BJ (cell line): ENCODE results near the gene B4GALNT1. TPM values are rescaled to one million over a fixed set of nuclear protein-coding genes. Genes with fewer than 3 reads are reported as not detected.
A peak's percentile ranks its signal among the peaks of the same experiment; 100 is the strongest.
"Not testable (repeated sequence)": the region's sequence is repeated elsewhere in the genome, so short reads cannot be mapped to it uniquely, and the experiment has no call there.

Source experiments
- CTCF ChIA-PET: fragments of 350-600 bp; formaldehyde crosslinking; extraction: SDS; loops from one replicate; lab custom pipeline; 2021; ENCODE audit warnings: antibody characterized with exemption, inconsistent platforms; lab: Yijun Ruan, JAX
- POLR2A ChIA-PET: fragments of 300-600 bp; sonication (Branson Sonifier 250); formaldehyde crosslinking; extraction: SDS; loops from one replicate; lab custom pipeline; 2021; ENCODE audit warnings: antibody characterized with exemption; lab: Charles Lee
- DNase-seq: peaks from one replicate; pipeline ENCODE4 v3.0.0-alpha.2; 2011; ENCODE audit warnings: low read depth
- H3K27me3 ChIP-seq: 2 replicates; pipeline ENCODE4 v1.6.0; 2011; ENCODE audit warnings: low read length; ENCODE audit not compliant: control insufficient read depth, insufficient read depth
- H3K36me3 ChIP-seq: 2 replicates; pipeline ENCODE4 v1.5.1; 2011; ENCODE audit warnings: low read length; ENCODE audit not compliant: control insufficient read depth, insufficient read depth
- H3K4me3 ChIP-seq: 2 replicates; pipeline ENCODE4 v1.5.1; 2011; ENCODE audit warnings: low read depth, mild to moderate bottlenecking, control low read depth, low read length
- CTCF ChIP-seq: IDR thresholded peaks from 2 replicates; pipeline ENCODE4 v1.5.1; 2011; ENCODE audit warnings: low read depth, mild to moderate bottlenecking, control low read depth, inconsistent platforms, low read length, moderate library complexity; ENCODE audit not compliant: insufficient read depth
- polyA plus RNA-seq: library from polyadenylated mRNA; depleted of rRNA; stranded (reverse); fragments of >200 nt; gene quantifications from 2 replicates; pipeline ENCODE4 v1.2.3, GENCODE V29; 2011

B4GALNT1 gene
- polyA plus RNA-seq, 1 experiment: 2.7 TPM

- CTCF ChIA-PET: interaction anchor here (0.8 to 4.8 kb wide), 8 partner anchors 8 to 145 kb away, joined by 3 to 35 read pairs (median 6); partner anchors contain the start of genes B4GALNT1 and GLI1
- POLR2A ChIA-PET: interaction anchor here (0.6 kb wide), 1 partner anchor 12 kb away, joined by 5 read pairs; no protein-coding TSS in a partner anchor
- TF ChIP-seq CTCF: no peak
- DNase-seq: no peak
- H3K4me3 ChIP-seq: peak within 1 kb of the TSS; percentile 94
- 0 out of 2 replicates have a peak, but pooled peaks cover 1% of the 10 kb centered on the region for H3K36me3 ChIP-seq
- H3K27me3 ChIP-seq: no peaks in the 10 kb centered on the region; the same call in 1 of the 2 replicates
Observed at GRCh38 chr12:57590864-57591781, 41.9 kb downstream of the B4GALNT1 start, which contains the start of gene PIP4K2C. TSS of gene PIP4K2C (plus strand) at chr12:57591192. CDS start at chr12:57591290, 98 bp downstream.

- CTCF ChIA-PET: interaction anchor here (1.0 to 4.8 kb wide), 4 partner anchors 22 to 132 kb away, joined by 3 to 35 read pairs (median 6); partner anchors contain the start of genes B4GALNT1 and GLI1
- POLR2A ChIA-PET: no interaction called here
- no peak for TF ChIP-seq CTCF
- no peaks in the 10 kb centered on the region for H3K36me3 ChIP-seq
- H3K4me3 ChIP-seq: peak overlapping the region; percentile 94
- H3K27me3 ChIP-seq: no peaks in the 10 kb centered on the region; the same call in 1 of the 2 replicates
- DNase-seq: no peak
Observed at GRCh38 chr12:57590479-57590863, 42.5 kb downstream of the B4GALNT1 start.

GRCh38 chr12:57588951-57589610 lies 43.9 kb downstream of the B4GALNT1 start:
- H3K36me3 ChIP-seq, POLR2A ChIA-PET, H3K4me3 ChIP-seq, DNase-seq, H3K27me3 ChIP-seq: not testable (repeated sequence)
- CTCF ChIA-PET: interaction anchor here (1.0 to 3.2 kb wide), 6 partner anchors 24 to 130 kb away, joined by 3 to 8 read pairs (median 4); partner anchors contain the start of genes B4GALNT1 and GLI1

- ChIA-PET POLR2A (no interaction called here), CTCF (interaction anchor here (4.6 kb wide), 1 partner anchor 14 kb away, joined by 56 read pairs; no protein-coding TSS in a partner anchor)
- Histone ChIP-seq H3K36me3 (no peaks in the 10 kb centered on the region), H3K27me3 (peaks cover 1% of the 10 kb centered on the region; the same call in 1 of the 2 replicates), H3K4me3 (no peak overlapping the region)
- no peak for TF ChIP-seq CTCF
- no peak for DNase-seq
Observed at GRCh38 chr12:57586832-57587429, 46.1 kb downstream of the B4GALNT1 start.

- ChIA-PET POLR2A (no interaction called here), CTCF (interaction anchor here (4.3 to 8.4 kb wide), 3 partner anchors 13 to 41 kb away, joined by 51 to 257 read pairs (median 56); partner anchors contain the start of genes ARHGEF25 and B4GALNT1)
- Histone ChIP-seq H3K27me3 (peaks cover 1% of the 10 kb centered on the region; the same call in 1 of the 2 replicates), H3K36me3 (no peaks in the 10 kb centered on the region), H3K4me3 (no peak overlapping the region)
- DNase-seq: no peak
- TF ChIP-seq CTCF: no peak
Observed at GRCh38 chr12:57586128-57586527, 46.9 kb downstream of the B4GALNT1 start.
